Neural crest cell (in vitro differentiated cells): ENCODE data around the gene PACSIN1. TPM values are rescaled to one million over a fixed set of nuclear protein-coding genes. Genes with fewer than 3 reads are reported as not detected.

Experiments
- DNase-seq: peaks from one replicate; pipeline ENCODE4 v3.0.0; 2021; ENCODE audit warnings: low read depth, mixed read lengths, low spot score
- H3K27ac Mint-ChIP-seq: one replicate; pipeline ENCODE4 v1.8.0; 2021; ENCODE audit warnings: mild to moderate bottlenecking, mixed read lengths; ENCODE audit not compliant: unreplicated experiment
- H3K27me3 Mint-ChIP-seq: 2 replicates; pipeline ENCODE4 v1.8.0; 2021; ENCODE audit warnings: low read depth, mild to moderate bottlenecking, mixed read lengths
- H3K36me3 Mint-ChIP-seq: 2 replicates; pipeline ENCODE4 v1.8.0; 2021; ENCODE audit warnings: low read depth, mild to moderate bottlenecking, mixed read lengths
- H3K4me1 Mint-ChIP-seq: 2 replicates; pipeline ENCODE4 v1.8.0; 2021; ENCODE audit warnings: mixed read lengths
- H3K4me3 Mint-ChIP-seq: one replicate; pipeline ENCODE4 v1.8.0; 2021; ENCODE audit warnings: mild to moderate bottlenecking, mixed read lengths
- H3K9me3 Mint-ChIP-seq: 2 replicates; pipeline ENCODE4 v1.8.0; 2021; ENCODE audit warnings: mixed read lengths
- total RNA-seq: library from RNA; stranded (reverse); gene quantifications from 2 replicates; pipeline ENCODE4 v1.2.1, GENCODE V29; 2021
- TF ChIP-seq, protein P1 (sequence below): fragments of 200-600 bp; sonication (generic); conservative IDR thresholded peaks from 2 replicates; pipeline ENCODE4 v1.5.0; 2021; ENCODE audit warnings: antibody characterized with exemption, mild to moderate bottlenecking

The PACSIN1 gene
- total RNA-seq, 1 donor from 2014 or later: 0.44 TPM

- H3K4me3 Mint-ChIP-seq: no peak overlapping the region
- H3K27me3 Mint-ChIP-seq: no peaks in the 10 kb centered on the region
- TF ChIP-seq, protein P1, sequence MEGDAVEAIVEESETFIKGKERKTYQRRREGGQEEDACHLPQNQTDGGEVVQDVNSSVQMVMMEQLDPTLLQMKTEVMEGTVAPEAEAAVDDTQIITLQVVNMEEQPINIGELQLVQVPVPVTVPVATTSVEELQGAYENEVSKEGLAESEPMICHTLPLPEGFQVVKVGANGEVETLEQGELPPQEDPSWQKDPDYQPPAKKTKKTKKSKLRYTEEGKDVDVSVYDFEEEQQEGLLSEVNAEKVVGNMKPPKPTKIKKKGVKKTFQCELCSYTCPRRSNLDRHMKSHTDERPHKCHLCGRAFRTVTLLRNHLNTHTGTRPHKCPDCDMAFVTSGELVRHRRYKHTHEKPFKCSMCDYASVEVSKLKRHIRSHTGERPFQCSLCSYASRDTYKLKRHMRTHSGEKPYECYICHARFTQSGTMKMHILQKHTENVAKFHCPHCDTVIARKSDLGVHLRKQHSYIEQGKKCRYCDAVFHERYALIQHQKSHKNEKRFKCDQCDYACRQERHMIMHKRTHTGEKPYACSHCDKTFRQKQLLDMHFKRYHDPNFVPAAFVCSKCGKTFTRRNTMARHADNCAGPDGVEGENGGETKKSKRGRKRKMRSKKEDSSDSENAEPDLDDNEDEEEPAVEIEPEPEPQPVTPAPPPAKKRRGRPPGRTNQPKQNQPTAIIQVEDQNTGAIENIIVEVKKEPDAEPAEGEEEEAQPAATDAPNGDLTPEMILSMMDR: no peak
- H3K36me3 Mint-ChIP-seq: no peaks in the 10 kb centered on the region
- no peak overlapping the region for H3K27ac Mint-ChIP-seq
- DNase-seq: no peak
- peaks cover 7% of the 10 kb centered on the region for H3K4me1 Mint-ChIP-seq
- H3K9me3 Mint-ChIP-seq: no peaks in the 10 kb centered on the region
Measured at GRCh38 chr6:34525431-34526175, 59.7 kb downstream of the PACSIN1 start.

- Mint-ChIP-seq H3K36me3 (no peaks in the 10 kb centered on the region), H3K27ac (no peak overlapping the region), H3K4me1 (peaks cover 7% of the 10 kb centered on the region), H3K27me3 (no peaks in the 10 kb centered on the region), H3K9me3 (no peaks in the 10 kb centered on the region), H3K4me3 (no peak overlapping the region)
- TF ChIP-seq, protein P1: no peak
- DNase-seq: no peak
Measured at GRCh38 chr6:34526241-34526972, 60.5 kb downstream of the PACSIN1 start.

DNA sequence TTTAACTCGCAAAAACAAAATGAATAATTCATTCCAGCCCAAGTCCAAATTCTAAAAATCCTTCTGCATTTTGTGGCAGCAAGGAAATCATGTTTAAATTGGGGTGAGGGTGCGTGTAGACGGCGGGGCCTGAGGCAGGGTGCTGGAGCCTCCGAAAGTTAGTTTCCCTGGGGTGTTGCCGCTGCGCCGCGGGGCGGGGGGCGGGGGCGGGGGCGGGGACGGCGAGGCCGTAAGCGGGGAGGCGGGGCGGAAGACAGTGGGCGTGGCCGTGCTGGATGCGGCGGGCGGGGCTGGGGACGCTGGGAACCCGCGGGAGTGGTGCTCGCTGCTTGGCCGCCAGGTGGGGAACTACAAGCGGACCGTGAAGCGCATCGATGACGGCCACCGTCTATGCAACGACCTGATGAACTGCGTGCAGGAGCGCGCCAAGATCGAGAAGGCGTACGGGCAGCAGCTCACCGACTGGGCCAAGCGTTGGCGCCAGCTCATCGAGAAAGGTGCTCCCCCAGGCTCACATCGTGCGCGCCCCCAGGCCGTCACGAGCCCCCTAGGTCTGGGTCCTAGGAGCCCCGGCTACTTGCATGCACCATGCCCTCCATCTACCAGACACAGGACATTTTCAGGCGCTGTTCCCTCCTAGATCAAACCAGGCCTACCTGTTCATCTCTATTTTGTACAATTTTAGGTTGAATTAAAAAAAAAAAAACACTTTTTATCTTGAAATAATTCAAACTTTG lies 61.3 kb downstream of the PACSIN1 start:
- Mint-ChIP-seq H3K27me3 (no peaks in the 10 kb centered on the region), H3K27ac (peak overlapping the region; percentile 50), H3K4me3 (peak overlapping the region; percentile 54), H3K4me1 (peaks cover 7% of the 10 kb centered on the region), H3K36me3 (no peaks in the 10 kb centered on the region), H3K9me3 (no peaks in the 10 kb centered on the region)
- TF ChIP-seq, protein P1: peak; percentile 78
- peak; percentile 94 for DNase-seq

DNA sequence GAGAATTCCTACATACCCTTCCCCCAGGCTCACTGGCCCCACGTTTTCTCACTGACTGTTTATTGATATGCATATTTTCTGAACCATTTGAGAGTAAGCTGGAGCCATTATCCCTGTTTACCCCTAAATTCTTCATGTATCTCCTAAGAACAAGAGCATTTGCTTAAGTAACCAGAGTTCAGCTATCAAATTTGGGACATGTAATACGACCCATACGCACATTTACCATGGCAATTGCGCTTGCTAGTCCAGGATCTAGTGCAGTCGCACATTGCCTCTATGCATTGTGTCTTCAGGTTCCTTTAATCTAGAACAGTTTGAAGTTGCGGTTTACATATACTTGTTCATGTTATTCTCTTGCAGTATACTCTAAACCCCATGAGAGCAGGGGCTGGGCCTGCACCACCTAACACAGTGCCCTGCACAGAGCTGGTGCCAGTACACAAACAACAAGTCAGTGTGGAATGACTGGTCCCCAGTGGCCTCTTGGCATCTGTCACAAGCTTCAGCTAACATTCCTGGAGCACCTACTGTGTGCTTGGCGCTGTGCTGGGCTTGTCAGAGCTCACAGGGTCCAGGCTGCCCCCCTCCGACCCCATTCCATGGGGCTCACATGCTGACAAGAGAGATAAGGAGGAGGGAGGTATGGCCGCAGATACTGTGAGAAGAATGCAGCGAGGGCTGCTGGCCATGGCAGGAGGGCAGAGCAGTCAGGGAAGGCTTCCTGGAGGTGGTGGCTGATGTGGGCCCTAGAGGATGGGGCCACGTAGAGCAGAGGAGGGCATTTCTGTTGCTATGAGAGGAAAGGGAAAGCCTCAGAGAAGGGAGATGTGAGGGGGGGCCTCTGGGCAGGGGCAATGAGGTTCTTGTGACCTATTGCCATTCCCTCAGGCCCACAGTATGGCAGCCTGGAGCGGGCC lies 62.1 kb downstream of the PACSIN1 start:
- H3K9me3 Mint-ChIP-seq: no peaks in the 10 kb centered on the region
- H3K27me3 Mint-ChIP-seq: no peaks in the 10 kb centered on the region
- H3K4me3 Mint-ChIP-seq: peak overlapping the region; percentile 54
- H3K36me3 Mint-ChIP-seq: no peaks in the 10 kb centered on the region
- H3K4me1 Mint-ChIP-seq: peaks cover 7% of the 10 kb centered on the region
- no peak for DNase-seq
- TF ChIP-seq, protein P1: no peak
- H3K27ac Mint-ChIP-seq: peak overlapping the region; percentile 70
